GM20431 (cell line): ENCODE measurements around the gene CNTN1.

ENCODE experiments used
- in situ Hi-C: fragments of 300-500 bp; cut with MseI, MboI; formaldehyde crosslinking; loops from one replicate; pipeline ENCODE4 v1.15.0; 2020; ENCODE audit warnings: low sequenced_read_pairs; ENCODE audit not compliant: unreplicated experiment

The CNTN1 gene

GRCh38 chr12:41011939-41012338, 319.7 kb downstream of the CNTN1 start:
- in situ Hi-C loops = no loop called here

GRCh38 chr12:41013881-41014642, 321.8 kb downstream of the CNTN1 start:
- in situ Hi-C loops = no loop called here

DNA sequence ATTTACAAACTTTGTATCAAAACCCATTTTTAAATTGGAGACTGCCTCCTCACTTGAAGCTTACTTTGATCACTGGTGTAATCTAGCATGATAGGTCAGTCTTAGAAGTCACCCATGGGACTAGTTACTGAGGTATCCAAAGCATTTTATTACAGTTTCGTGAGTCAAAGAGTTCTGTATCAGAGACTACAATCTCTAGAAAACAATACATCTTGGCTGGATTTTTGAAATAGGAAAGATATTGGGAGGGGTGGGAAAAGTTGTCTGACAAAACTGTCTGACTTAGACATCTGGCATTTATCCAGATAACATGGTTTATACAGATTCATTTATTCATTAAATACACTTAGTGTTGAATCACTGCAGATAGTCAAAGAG, 322.4 kb downstream of the CNTN1 start:
- in situ Hi-C loops = no loop called here

DNA sequence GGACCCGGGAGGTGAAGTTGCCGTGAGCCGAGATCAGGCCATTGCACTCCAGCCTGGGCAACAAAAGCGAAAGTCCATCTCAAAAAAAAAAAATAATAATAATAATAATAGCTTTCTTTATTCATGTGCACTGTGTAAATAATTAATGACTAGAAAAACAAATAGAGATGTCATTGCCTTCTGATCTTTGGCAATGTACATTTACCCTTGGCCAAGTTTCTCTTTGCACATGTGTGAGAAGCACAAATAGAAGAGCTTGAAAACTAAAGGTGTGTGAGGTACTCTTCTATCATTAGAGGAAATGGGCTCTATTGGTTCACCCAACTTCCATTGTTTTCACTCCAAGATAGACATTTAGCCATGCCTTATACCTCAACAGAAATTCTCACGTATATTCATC, 325.8 kb downstream of the CNTN1 start:
- in situ Hi-C loops = no loop called here

DNA sequence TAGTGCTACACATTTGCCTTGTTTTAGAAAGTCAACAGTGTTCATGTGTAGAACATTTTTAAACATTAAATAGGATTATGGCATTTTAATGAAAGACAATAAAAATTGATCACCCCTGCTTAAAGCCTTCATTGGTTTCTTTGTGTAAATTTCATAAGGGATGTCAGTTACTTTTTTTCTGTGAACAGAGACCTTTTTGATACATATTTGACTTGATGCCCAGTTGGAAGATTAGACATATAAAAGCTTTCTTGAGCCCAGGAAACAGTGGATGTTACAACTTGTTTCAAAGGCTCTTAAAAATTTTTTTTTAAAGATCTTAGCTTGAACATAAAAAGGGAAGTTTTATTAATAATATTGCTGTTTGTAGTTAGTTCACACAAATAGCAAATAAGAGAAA, 327.2 kb downstream of the CNTN1 start:
- in situ Hi-C loops = no loop called here

GRCh38 chr12:41023836-41024235, 331.6 kb downstream of the CNTN1 start:
- in situ Hi-C loops = no loop called here

- in situ Hi-C loops = no loop called here
These were observed 333.9 kb downstream of the CNTN1 start for GRCh38 chr12:41026151-41026550.

DNA sequence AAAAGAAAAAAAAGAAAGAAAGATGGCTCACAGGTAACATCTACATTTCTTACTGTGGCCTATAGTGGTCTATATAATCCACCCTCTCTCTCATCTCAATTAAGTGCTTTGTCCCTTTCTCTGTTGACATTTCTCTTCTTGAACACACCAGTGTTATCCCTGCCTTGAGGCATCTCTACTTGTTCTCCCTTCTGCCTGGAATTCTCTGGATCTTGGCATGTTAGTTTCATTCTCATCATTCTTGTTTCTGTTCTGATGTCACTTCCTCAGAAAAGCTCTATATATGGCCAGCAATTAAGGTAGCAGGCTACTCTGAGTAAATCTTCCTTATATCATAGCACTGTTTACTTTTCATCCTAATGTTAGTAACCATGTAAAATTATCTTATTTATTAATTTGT, 340.1 kb downstream of the CNTN1 start:
- in situ Hi-C loops = no loop called here

DNA sequence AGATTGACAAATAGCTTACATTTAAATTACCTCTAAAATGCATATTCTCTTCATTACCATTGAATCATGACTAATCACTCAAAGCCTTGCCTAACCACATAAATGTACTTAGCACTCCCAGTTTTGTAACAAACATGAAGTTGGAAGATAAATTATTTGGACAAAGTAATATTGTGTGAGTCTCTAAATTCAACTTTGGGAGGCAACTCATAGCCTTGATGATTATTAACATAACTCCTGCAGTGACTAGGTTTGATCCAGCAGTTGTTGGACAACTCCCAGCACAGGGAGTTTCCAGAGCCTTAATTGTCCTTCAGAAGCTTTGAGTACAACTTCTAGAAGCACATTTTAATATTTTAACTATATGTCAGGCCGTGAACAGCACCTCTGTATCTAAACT, 342.4 kb downstream of the CNTN1 start:
- in situ Hi-C loops = no loop called here

DNA sequence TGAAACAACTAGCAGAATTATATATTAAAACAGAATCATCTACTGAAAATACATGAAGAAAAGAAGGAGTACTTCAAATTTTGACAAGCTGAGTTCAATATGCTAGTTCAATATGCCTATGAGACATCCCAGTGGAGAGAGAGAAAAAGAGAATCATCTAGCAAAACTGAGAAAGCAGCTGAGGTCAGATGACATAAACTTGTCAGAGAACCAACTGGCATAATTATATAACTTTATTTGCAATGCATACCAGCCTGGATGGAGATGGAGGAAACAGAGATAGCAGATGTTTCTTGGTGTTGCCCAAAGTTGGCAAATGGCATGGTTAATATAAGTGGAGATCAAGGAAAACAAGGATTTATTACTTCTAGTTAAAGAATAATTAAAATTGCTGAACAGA, 347.2 kb downstream of the CNTN1 start:
- in situ Hi-C loops = no loop called here

DNA sequence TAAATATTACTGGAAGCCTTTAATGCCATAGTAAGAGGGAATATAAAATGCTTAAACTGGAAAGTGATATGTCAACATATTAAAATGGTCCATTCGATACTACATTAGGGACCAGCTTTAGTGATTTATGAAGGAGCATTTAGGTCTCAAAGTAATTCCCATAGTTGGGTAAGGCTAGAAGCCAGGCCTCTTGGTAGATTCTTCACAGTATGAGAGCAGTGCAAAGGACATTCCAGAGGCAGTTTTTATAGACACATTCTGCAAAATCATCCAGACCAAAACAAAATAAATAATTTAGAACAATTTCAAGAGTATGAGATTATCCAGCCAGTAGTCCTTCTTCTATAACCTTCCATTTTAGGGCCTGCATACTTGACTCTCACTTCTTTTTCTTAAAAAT, 353.3 kb downstream of the CNTN1 start:
- in situ Hi-C loops = no loop called here

DNA sequence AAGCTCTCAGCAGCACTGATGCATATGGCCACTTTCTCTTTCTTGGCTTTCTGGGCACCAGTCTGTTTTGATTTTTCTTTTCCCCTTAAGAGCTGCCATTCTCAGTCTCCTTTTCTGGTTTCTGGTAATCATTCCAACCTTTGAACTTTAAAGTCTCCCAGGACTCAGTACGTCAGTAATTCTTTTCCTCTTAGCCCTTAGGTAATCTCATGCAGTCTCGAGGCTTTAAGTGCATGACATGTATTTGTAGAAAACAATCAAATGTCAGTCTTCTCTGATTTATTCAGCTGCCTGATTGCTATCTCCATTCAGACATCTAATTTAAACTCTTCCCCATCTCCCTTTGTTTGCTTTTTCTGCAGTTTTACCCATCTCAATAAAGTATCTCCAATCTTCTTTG, 356.8 kb downstream of the CNTN1 start:
- in situ Hi-C loops = no loop called here

DNA sequence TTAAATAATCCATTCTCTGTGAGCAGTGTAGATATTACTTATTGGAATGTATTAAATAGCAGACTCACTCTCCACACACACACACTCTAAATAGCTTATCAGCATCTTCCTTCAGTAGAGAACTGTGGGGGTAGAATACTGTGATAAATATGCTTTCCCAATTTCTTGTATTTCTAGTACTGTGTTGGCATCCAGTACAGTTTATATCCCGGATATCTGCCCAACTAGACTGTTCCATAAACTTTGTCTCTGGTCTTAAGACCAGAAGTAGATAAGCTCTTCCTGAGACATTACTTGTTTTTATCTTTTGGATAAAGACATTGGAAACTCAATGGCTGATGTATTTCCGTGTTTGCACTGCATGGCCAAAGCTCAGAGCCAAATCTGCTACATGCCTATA, 359.7 kb downstream of the CNTN1 start:
- in situ Hi-C loops = no loop called here

DNA sequence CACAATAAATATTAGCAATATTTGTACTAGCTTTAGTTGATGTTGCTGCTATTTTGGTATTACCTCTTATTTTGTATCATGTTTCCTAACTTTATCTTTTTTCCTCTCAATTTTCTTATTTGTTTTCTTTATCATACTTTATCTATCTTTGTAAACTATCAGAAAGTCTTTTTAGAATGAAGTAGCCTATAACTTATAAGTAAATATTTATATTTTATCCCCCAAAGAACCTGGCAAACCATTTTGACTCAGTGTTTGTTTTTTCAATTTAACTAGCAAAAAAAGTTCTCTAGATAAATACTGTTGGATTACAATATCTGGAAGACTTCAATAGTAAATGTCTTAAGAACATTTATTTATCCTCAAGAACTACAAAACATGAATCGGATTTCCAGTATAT, 360.2 kb downstream of the CNTN1 start:
- in situ Hi-C loops = no loop called here

DNA sequence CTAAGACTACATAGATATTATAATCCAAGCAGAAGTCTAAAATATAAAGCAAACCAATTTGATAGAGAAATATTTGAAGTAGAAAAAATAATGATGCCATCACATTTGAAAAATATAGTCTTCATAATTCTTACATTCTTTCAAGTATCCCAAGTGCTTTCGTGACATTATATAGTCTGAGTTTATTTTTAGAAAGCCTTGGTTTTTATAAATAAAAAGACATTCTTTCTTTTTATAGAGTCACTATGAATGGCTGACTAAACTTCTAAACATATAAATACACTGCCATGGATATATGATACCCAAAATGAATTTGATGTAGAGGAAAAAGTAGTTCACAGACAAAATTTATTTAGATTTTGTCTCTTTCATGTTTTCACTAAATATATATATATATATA, 360.8 kb downstream of the CNTN1 start:
- in situ Hi-C loops = no loop called here

GRCh38 chr12:41055875-41056577, 363.8 kb downstream of the CNTN1 start:
- in situ Hi-C loops = no loop called here

GRCh38 chr12:41058266-41058665, 366.0 kb downstream of the CNTN1 start:
- in situ Hi-C loops = no loop called here

DNA sequence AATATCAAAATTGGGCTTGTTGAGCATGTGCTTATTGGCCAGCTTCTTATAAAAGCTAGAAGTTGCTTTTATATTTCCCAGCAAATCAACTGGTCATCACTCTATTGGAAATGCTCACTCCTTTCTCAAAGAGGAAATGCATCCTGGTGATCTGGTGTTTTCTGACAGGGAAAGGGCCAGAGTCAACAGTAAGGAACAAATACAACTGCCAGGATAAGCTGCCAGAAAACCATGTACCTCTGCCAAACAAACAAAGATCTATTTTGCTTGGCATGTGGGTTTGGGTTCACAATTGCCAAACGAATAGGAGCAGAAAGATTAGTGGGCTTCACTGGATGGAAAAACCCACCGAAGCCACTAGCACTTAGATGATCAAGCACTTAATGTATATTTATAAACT, 369.0 kb downstream of the CNTN1 start:
- in situ Hi-C loops = no loop called here

DNA sequence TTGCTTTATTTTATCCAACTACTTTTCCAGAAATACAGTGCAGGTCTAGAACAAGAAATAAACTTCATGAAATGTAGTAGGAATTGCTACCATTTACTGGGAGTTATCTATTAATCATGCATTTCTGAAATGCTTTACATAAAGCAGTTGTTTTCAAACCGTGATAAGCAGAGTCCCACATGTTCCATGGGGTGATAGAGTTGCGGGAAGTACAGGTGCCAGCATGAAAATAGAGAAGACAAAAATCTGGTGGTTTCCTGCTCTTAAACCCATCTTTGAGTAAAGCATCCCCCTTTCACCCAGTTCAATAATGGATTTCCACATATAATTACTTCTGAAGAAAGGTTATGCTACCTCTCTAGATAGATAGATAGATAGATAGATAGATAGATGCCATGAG, 372.2 kb downstream of the CNTN1 start:
- in situ Hi-C loops = no loop called here

- in situ Hi-C loops = no loop called here
These were observed 375.9 kb downstream of the CNTN1 start for GRCh38 chr12:41067941-41068645.
